Measurements from ENCODE around the gene LRMDA. TPM values are rescaled to one million over a fixed set of nuclear protein-coding genes. Genes with fewer than 3 reads are reported as not detected.

The LRMDA gene
- total RNA-seq, 1 experiment from 2014 or later, result 4.8 TPM

DNA sequence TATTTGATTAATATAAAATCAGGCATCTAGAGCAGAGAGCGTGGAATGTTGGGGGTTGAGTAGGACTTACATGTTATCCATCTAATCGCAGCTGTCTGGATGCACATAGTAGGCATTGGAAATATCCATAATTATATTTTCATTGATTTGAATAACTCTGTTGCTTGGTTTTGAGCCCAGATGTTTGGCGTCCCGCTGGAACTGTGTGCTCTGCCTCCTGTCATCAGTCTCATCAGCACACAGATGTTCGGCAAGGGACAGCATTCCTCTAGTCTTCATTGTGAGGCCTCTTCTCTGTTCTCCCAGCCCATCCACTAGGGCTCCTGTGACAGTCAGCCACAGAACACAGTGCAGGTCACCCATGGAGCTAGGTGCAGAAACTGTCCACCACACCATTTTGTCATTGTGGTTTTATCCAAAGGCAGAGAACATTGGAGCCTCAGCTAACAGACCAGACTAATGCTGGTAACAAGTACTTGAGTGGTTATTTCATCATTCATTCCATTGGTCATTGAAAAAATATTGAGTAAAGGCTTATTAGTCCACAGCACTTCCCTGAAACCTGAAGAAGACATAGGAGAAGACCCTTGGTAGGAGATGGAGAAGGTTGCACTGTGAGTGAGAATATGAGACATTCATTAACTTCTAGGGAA, 927.4 kb downstream of the LRMDA start:
- Histone ChIP-seq H3K9me3 (ENCODE audit: control insufficient read depth in 1 of 2, insufficient read depth in 1 of 2, low read depth in 1 of 2, low read length in 2 of 2) (no peaks in the 10 kb centered on the region), H3K79me2 (ENCODE audit: insufficient read depth, low read length) (no peaks in the 10 kb centered on the region), H3K36me3 (ENCODE audit: control insufficient read depth in 1 of 2, insufficient read depth in 2 of 2, low read length in 2 of 2) (no peaks in the 10 kb centered on the region), H2AFZ (ENCODE audit: low read depth, low read length, poor library complexity, severe bottlenecking) (no peak overlapping the region), H3K27ac (ENCODE audit: low read depth, low read length) (no peak overlapping the region), H3K4me3 (replicated peaks in 1 of 2; ENCODE audit: low read depth in 1 of 2, low read length in 2 of 2) (no peak overlapping the region), H3K9ac (ENCODE audit: low read length) (no peak overlapping the region), H3K9me2 (ENCODE audit: insufficient read depth) (no peaks in the 10 kb centered on the region), H3K4me2 (ENCODE audit: low read length) (no peak overlapping the region), H3K27me3 (ENCODE audit: insufficient read depth, low read length) (peaks cover 12% of the 10 kb centered on the region; the same call in 1 of the 2 replicates), H4K20me1 (ENCODE audit: insufficient read depth) (no peaks in the 10 kb centered on the region), H3K4me1 (ENCODE audit: control insufficient read depth in 1 of 2, insufficient read depth in 2 of 2, low read length in 2 of 2) (no peaks in the 10 kb centered on the region)
- DNase-seq (ENCODE audit: low read depth, low spot score) (no peak), ATAC-seq (no peak)
- ChIA-PET CTCF (no interaction called here), RAD21 (ENCODE audit: low non-redundant PET in 1 of 2, low total read pairs in 2 of 2, uncharacterized antibody in 2 of 2, unreplicated experiment in 2 of 2) (no interaction called here), POLR2A (no interaction called here)
- intact Hi-C loops (cut with micrococcal nuclease), result no loop called here
- BruUV-seq (replicated peaks), result no TSS peak
- TF ChIP-seq CBX3 (IDR thresholded peaks at IDR 0.05; ENCODE audit: low read depth) (no peak), SRF (IDR thresholded peaks at IDR 0.05; ENCODE audit: low read depth) (no peak), FOSL1 (IDR thresholded peaks at IDR 0.05; ENCODE audit: low read depth) (no peak), POLR2AphosphoS5 (IDR thresholded peaks at IDR 0.05; ENCODE audit: low read depth, low read length) (no peak)

DNA sequence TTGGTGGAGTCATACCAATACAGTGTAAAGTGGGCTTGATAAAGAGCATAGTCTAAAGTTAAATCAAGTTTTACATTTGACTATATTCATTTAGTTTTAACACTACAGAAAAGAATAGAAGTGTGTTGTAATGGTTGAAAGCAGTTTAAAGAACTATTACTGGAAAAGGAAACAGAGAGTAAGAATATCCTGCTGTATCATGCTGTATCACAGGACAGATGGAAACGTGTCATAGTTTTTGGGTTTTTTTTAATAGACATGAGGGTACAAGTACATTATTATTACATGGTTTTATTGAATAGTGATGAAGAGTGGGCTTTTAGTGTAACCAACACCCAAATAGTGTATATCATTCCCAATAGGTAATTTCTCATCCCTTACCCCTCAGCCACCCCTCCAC, 944.3 kb downstream of the LRMDA start:
- no peak overlapping the region for H3K4me3 ChIP-seq (replicated peaks in 1 of 2; ENCODE audit: low read depth in 1 of 2, low read length in 2 of 2)
- no peaks in the 10 kb centered on the region for H3K4me1 ChIP-seq (ENCODE audit: control insufficient read depth in 1 of 2, insufficient read depth in 2 of 2, low read length in 2 of 2)
- H3K36me3 ChIP-seq (ENCODE audit: control insufficient read depth in 1 of 2, insufficient read depth in 2 of 2, low read length in 2 of 2), result no peaks in the 10 kb centered on the region
- intact Hi-C loops (cut with micrococcal nuclease), result no loop called here
- H3K9me3 ChIP-seq (ENCODE audit: control insufficient read depth in 1 of 2, insufficient read depth in 1 of 2, low read depth in 1 of 2, low read length in 2 of 2), result no peaks in the 10 kb centered on the region
- no peaks in the 10 kb centered on the region; the same call in 1 of the 2 replicates for H3K27me3 ChIP-seq (ENCODE audit: insufficient read depth, low read length)
- ChIA-PET CTCF (no interaction called here), RAD21 (ENCODE audit: low non-redundant PET in 1 of 2, low total read pairs in 2 of 2, uncharacterized antibody in 2 of 2, unreplicated experiment in 2 of 2) (no interaction called here), POLR2A (no interaction called here)
- no TSS peak for BruUV-seq (replicated peaks)
- ATAC-seq (no peak), DNase-seq (ENCODE audit: low read depth, low spot score) (no peak)
- H3K9me2 ChIP-seq (ENCODE audit: insufficient read depth), result no peaks in the 10 kb centered on the region
- no peak overlapping the region for H3K9ac ChIP-seq (ENCODE audit: low read length)
- H3K27ac ChIP-seq (ENCODE audit: low read depth, low read length), result no peak overlapping the region
- H3K79me2 ChIP-seq (ENCODE audit: insufficient read depth, low read length), result no peaks in the 10 kb centered on the region
- no peak overlapping the region for H3K4me2 ChIP-seq (ENCODE audit: low read length)
- H2AFZ ChIP-seq (ENCODE audit: low read depth, low read length, poor library complexity, severe bottlenecking), result no peak overlapping the region
- no peaks in the 10 kb centered on the region for H4K20me1 ChIP-seq (ENCODE audit: insufficient read depth)
- TF ChIP-seq EGR1 (IDR thresholded peaks at IDR 0.05; ENCODE audit: low read depth), result no peak
- TF ChIP-seq CBX3 (IDR thresholded peaks at IDR 0.05; ENCODE audit: low read depth), result no peak
- TF ChIP-seq FOSL1 (IDR thresholded peaks at IDR 0.05; ENCODE audit: low read depth), result no peak
- TF ChIP-seq CEBPB (IDR thresholded peaks at IDR 0.05; ENCODE audit: low read depth), result no peak
- no peak for TF ChIP-seq ELF1 (IDR thresholded peaks at IDR 0.05; ENCODE audit: borderline replicate concordance, low read depth)
- TF ChIP-seq, protein P1, sequence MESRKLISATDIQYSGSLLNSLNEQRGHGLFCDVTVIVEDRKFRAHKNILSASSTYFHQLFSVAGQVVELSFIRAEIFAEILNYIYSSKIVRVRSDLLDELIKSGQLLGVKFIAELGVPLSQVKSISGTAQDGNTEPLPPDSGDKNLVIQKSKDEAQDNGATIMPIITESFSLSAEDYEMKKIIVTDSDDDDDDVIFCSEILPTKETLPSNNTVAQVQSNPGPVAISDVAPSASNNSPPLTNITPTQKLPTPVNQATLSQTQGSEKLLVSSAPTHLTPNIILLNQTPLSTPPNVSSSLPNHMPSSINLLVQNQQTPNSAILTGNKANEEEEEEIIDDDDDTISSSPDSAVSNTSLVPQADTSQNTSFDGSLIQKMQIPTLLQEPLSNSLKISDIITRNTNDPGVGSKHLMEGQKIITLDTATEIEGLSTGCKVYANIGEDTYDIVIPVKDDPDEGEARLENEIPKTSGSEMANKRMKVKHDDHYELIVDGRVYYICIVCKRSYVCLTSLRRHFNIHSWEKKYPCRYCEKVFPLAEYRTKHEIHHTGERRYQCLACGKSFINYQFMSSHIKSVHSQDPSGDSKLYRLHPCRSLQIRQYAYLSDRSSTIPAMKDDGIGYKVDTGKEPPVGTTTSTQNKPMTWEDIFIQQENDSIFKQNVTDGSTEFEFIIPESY (IDR thresholded peaks at IDR 0.05; ENCODE audit: extremely low read depth, insufficient replicate concordance, low read length), result no peak
- TF ChIP-seq POLR2A (IDR thresholded peaks at IDR 0.05; ENCODE audit: borderline replicate concordance, extremely low read depth, insufficient read depth, insufficient read length), result no peak
- no peak for TF ChIP-seq EZH2 (IDR thresholded peaks at IDR 0.05)
- no peak for TF ChIP-seq RAD21 (IDR thresholded peaks at IDR 0.05; ENCODE audit: low read depth)
- TF ChIP-seq SRF (IDR thresholded peaks at IDR 0.05; ENCODE audit: low read depth), result no peak
- TF ChIP-seq, protein P2, sequence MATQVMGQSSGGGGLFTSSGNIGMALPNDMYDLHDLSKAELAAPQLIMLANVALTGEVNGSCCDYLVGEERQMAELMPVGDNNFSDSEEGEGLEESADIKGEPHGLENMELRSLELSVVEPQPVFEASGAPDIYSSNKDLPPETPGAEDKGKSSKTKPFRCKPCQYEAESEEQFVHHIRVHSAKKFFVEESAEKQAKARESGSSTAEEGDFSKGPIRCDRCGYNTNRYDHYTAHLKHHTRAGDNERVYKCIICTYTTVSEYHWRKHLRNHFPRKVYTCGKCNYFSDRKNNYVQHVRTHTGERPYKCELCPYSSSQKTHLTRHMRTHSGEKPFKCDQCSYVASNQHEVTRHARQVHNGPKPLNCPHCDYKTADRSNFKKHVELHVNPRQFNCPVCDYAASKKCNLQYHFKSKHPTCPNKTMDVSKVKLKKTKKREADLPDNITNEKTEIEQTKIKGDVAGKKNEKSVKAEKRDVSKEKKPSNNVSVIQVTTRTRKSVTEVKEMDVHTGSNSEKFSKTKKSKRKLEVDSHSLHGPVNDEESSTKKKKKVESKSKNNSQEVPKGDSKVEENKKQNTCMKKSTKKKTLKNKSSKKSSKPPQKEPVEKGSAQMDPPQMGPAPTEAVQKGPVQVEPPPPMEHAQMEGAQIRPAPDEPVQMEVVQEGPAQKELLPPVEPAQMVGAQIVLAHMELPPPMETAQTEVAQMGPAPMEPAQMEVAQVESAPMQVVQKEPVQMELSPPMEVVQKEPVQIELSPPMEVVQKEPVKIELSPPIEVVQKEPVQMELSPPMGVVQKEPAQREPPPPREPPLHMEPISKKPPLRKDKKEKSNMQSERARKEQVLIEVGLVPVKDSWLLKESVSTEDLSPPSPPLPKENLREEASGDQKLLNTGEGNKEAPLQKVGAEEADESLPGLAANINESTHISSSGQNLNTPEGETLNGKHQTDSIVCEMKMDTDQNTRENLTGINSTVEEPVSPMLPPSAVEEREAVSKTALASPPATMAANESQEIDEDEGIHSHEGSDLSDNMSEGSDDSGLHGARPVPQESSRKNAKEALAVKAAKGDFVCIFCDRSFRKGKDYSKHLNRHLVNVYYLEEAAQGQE (IDR thresholded peaks at IDR 0.05; ENCODE audit: low read depth), result no peak
- TF ChIP-seq POLR2AphosphoS5 (IDR thresholded peaks at IDR 0.05; ENCODE audit: low read depth, low read length), result no peak
- no peak for TF ChIP-seq ZFX (IDR thresholded peaks at IDR 0.05)
- no peak for TF ChIP-seq YY1 (IDR thresholded peaks at IDR 0.05; ENCODE audit: extremely low read depth, insufficient replicate concordance, low read depth, low read length)
- no peak for TF ChIP-seq SIN3A (IDR thresholded peaks at IDR 0.05; ENCODE audit: low read depth)
- TF ChIP-seq, protein P3, sequence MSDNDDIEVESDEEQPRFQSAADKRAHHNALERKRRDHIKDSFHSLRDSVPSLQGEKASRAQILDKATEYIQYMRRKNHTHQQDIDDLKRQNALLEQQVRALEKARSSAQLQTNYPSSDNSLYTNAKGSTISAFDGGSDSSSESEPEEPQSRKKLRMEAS (IDR thresholded peaks at IDR 0.05), result no peak

All from HCT116 (cell line).